CD4-positive, alpha-beta T cell (primary cell): ENCODE results near the gene FRY. TPM values are rescaled to one million over a fixed set of nuclear protein-coding genes. Genes with fewer than 3 reads are reported as not detected.

Source experiments
- ATAC-seq: fragments of 200-7000 bp; cut with Tn5 transposase; one replicate; pipeline ENCODE4 v1.10.0; 2022; ENCODE audit warnings: mild to moderate bottlenecking; ENCODE audit not compliant: poor library complexity
- CTCF ChIA-PET: fragments of 350-600 bp; sonication (Branson Sonifier 250); formaldehyde crosslinking; loops from one replicate; lab custom pipeline; 2021; ENCODE audit warnings: antibody characterized with exemption, inconsistent platforms; lab: Charles Lee
- POLR2A ChIA-PET: fragments of 350-600 bp; sonication (Branson Sonifier 250); formaldehyde crosslinking; loops from one replicate; lab custom pipeline; 2021; ENCODE audit warnings: antibody characterized with exemption, inconsistent platforms; lab: Charles Lee
- DNase-seq, 14 experiments: peaks; one replicate each; pipeline ENCODE4 v3.0.0-alpha.2; 2013 to 2020; ENCODE audit warnings: mixed read lengths in 2 of 14
- H3K27ac ChIP-seq, 2 donors: one replicate each; pipeline versions ENCODE4 v1.5.1 to v1.7.0; 2013; ENCODE audit warnings: low read length in 2 of 2, low read depth in 1 of 2, mild to moderate bottlenecking in 1 of 2
- H3K27me3 ChIP-seq, 2 experiments: 1 replicate in 1 of 2; 2 replicates in 1 of 2; pipeline versions ENCODE4 v1.6.1 to v1.7.0; 2013; ENCODE audit warnings: low read length in 2 of 2, control low read depth in 1 of 2, mild to moderate bottlenecking in 1 of 2, moderate library complexity in 1 of 2; ENCODE audit not compliant: insufficient read depth in 2 of 2, control insufficient read depth in 1 of 2
- H3K36me3 ChIP-seq: one replicate; pipeline ENCODE4 v1.6.1; 2013; ENCODE audit warnings: low read length, control low read depth; ENCODE audit not compliant: insufficient read depth
- H3K4me1 ChIP-seq: one replicate; pipeline ENCODE4 v1.6.1; 2013; ENCODE audit warnings: low read length, control low read depth; ENCODE audit not compliant: insufficient read depth
- H3K4me3 ChIP-seq: one replicate; pipeline ENCODE4 v1.5.1; 2013; ENCODE audit warnings: mild to moderate bottlenecking, low read length, moderate library complexity
- H3K9me3 ChIP-seq, 2 experiments: 1 replicate in 1 of 2; 2 replicates in 1 of 2; pipeline versions ENCODE4 v1.6.1 to v1.7.0; 2013; ENCODE audit warnings: low read length in 2 of 2, mild to moderate bottlenecking in 2 of 2, control low read depth in 1 of 2, moderate library complexity in 1 of 2; ENCODE audit not compliant: control insufficient read depth in 1 of 2, insufficient read depth in 1 of 2
- H3K27ac Mint-ChIP-seq: one replicate; pipeline ENCODE4 v1.8.0; 2020; ENCODE audit warnings: mixed read lengths
- H3K27me3 Mint-ChIP-seq: one replicate; pipeline ENCODE4 v1.8.0; 2021; ENCODE audit warnings: mixed read lengths
- H3K36me3 Mint-ChIP-seq: one replicate; pipeline ENCODE4 v1.8.0; 2021; ENCODE audit warnings: low read depth, mixed read lengths
- H3K4me1 Mint-ChIP-seq: one replicate; pipeline ENCODE4 v1.8.0; 2021; ENCODE audit warnings: low read depth, mixed read lengths
- H3K4me3 Mint-ChIP-seq: one replicate; pipeline ENCODE4 v1.8.0; 2020; ENCODE audit warnings: mild to moderate bottlenecking, mixed read lengths
- H3K9me3 Mint-ChIP-seq: one replicate; pipeline ENCODE4 v1.8.0; 2020; ENCODE audit warnings: mixed read lengths
- intact Hi-C, 2 experiments: fragments of 100-400 bp; cut with DNase I in 1 of 2; cut with micrococcal nuclease in 1 of 2; formaldehyde crosslinking; loops; one replicate each; pipeline versions ENCODE4 v1.15.1 to v1.9.0; 2023 to 2025; cut with DNase I, micrococcal nuclease
- total RNA-seq, 174 experiments: library from RNA in 2 of 174; stranded (reverse) in 2 of 174; gene quantifications; one replicate each; pipeline ENCODE4 v1.2.3 and lab custom pipeline; 2021 to 2026
- TF ChIP-seq, protein P1 (sequence below): fragments of 200-600 bp; IDR thresholded peaks from one replicate; pipeline ENCODE4 v1.8.0; 2022; ENCODE audit warnings: antibody characterized with exemption, mild to moderate bottlenecking

The FRY gene
- total RNA-seq, 2 experiments from 2014 or later, result 13.7 to 18.4 TPM

DNA sequence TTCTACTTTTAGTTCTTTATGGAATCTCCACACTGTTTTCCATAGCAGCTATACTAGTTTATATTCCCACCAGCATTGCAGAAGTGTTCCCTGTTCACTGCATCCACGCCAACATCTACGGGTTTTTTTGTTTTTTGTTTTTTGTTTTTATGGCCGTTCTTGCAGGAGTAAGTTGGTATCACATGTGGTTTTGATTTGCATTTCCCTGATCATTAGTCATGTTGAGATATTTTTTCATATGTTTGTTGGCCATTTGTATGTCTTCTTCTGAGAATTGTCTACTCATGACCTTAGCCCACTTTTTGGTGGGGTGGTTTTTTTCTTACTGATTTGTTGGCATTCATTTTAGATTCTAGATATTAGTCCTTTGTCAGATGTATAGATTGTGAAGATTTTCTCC lies 89.7 kb downstream of the FRY start:
- ATAC-seq (no peak), DNase-seq (no peak)
- CTCF ChIA-PET, result no interaction called here
- POLR2A ChIA-PET, result no interaction called here
- Mint-ChIP-seq H3K4me3 (no peak overlapping the region), H3K36me3 (peaks cover 48% of the 10 kb centered on the region), H3K4me1 (no peaks in the 10 kb centered on the region), H3K9me3 (no peaks in the 10 kb centered on the region), H3K27ac (no peak overlapping the region), H3K27me3 (no peaks in the 10 kb centered on the region)
- Histone ChIP-seq H3K36me3 (peaks cover 2% of the 10 kb centered on the region), H3K9me3 (peaks cover 0 to 4% of the 10 kb centered on the region in 2 experiments), H3K4me1 (no peaks in the 10 kb centered on the region), H3K4me3 (no peak overlapping the region), H3K27ac (no peak overlapping the region), H3K27me3 (no peaks in the 10 kb centered on the region)
- TF ChIP-seq, protein P1, sequence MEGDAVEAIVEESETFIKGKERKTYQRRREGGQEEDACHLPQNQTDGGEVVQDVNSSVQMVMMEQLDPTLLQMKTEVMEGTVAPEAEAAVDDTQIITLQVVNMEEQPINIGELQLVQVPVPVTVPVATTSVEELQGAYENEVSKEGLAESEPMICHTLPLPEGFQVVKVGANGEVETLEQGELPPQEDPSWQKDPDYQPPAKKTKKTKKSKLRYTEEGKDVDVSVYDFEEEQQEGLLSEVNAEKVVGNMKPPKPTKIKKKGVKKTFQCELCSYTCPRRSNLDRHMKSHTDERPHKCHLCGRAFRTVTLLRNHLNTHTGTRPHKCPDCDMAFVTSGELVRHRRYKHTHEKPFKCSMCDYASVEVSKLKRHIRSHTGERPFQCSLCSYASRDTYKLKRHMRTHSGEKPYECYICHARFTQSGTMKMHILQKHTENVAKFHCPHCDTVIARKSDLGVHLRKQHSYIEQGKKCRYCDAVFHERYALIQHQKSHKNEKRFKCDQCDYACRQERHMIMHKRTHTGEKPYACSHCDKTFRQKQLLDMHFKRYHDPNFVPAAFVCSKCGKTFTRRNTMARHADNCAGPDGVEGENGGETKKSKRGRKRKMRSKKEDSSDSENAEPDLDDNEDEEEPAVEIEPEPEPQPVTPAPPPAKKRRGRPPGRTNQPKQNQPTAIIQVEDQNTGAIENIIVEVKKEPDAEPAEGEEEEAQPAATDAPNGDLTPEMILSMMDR, result no peak
- intact Hi-C loops, result no loop called here

DNA sequence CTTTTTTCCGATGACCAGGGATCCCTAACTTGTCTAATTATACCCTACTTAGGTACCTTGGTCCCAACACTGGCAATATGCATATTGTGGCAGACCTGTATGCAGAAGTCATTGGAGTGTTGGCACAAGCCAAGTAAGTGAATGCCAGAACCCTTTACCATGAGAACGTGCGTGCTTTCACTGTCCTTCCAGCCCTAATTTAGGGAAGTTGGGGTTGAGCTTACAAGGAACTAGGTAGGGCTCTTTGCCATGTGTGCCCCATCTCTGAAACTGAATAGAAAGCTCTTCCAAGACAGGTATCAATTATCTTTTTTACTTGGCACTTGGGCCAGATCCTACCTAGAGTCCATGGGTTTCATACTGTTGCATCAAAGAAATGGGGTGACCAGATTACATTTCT lies 93.2 kb downstream of the FRY start:
- peaks cover 43% of the 10 kb centered on the region for H3K36me3 Mint-ChIP-seq
- Histone ChIP-seq H3K36me3 (no peaks in the 10 kb centered on the region), H3K4me1 (no peaks in the 10 kb centered on the region), H3K27me3 (no peaks in the 10 kb centered on the region), H3K4me3 (no peak overlapping the region), H3K9me3 (peaks cover 0 to 4% of the 10 kb centered on the region in 2 experiments), H3K27ac (no peak overlapping the region)
- H3K27me3 Mint-ChIP-seq, result no peaks in the 10 kb centered on the region
- no peaks in the 10 kb centered on the region for H3K9me3 Mint-ChIP-seq
- intact Hi-C loops, result no loop called here
- H3K4me3 Mint-ChIP-seq, result no peak overlapping the region
- DNase-seq (peak in 2 of 14 experiments; percentile 11 to 23), ATAC-seq (no peak)
- CTCF ChIA-PET, result no interaction called here
- TF ChIP-seq, protein P1, result no peak
- H3K4me1 Mint-ChIP-seq, result no peaks in the 10 kb centered on the region
- POLR2A ChIA-PET, result no interaction called here
- no peak overlapping the region for H3K27ac Mint-ChIP-seq

DNA sequence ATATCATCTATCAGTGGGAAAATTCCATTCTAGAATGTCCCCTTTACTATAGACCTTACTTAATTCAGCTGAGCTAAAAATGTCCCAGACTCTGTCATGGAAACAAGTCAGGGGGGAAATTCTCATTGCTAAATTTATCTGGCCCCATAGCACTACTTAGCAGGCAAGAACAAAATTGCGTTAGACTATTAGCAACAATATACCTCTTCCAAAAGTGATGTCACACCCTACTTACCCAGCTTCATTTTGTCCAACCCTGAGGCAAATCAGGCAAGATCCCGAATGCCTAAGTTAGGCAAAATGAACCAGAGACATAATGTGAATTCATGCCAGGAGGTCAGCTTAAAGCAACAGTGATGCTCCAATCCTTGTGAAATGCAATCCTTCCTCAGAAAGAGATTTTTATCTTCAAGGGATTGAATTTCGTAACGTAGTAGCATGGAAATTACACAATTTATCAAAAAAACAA lies 93.7 kb downstream of the FRY start:
- POLR2A ChIA-PET, result no interaction called here
- TF ChIP-seq, protein P1, result no peak
- no peaks in the 10 kb centered on the region for H3K4me1 Mint-ChIP-seq

More for the DNA sequence above, 93.7 kb downstream of the FRY start:
- ATAC-seq, result no peak
- peaks cover 38% of the 10 kb centered on the region for H3K36me3 Mint-ChIP-seq
- H3K27me3 ChIP-seq, result no peaks in the 10 kb centered on the region
- CTCF ChIA-PET, result no interaction called here
- intact Hi-C loops, result no loop called here
- no peaks in the 10 kb centered on the region for H3K27me3 Mint-ChIP-seq
- no peaks in the 10 kb centered on the region for H3K9me3 Mint-ChIP-seq
- no peaks in the 10 kb centered on the region for H3K36me3 ChIP-seq
- no peak overlapping the region for H3K4me3 Mint-ChIP-seq
- no peak overlapping the region for H3K27ac Mint-ChIP-seq
- DNase-seq, result peak in 2 of 14 experiments; percentile 10 to 32
- H3K4me1 ChIP-seq, result no peaks in the 10 kb centered on the region
- H3K9me3 ChIP-seq, result peaks cover 0 to 4% of the 10 kb centered on the region in 2 experiments
- no peak overlapping the region for H3K4me3 ChIP-seq
- H3K27ac ChIP-seq, result no peak overlapping the region
